Fibroblast of lung (primary cell): ENCODE measurements around the gene EPHB3.

Experiments used
- EZH2 ChIP-seq: IDR thresholded peaks from 2 replicates; pipeline ENCODE4 v1.5.1; 2012; ENCODE audit warnings: low read length, control low read depth, mild to moderate bottlenecking; ENCODE audit errors: missing control alignments
- TF ChIP-seq, protein P1 (sequence below), 2 donors: IDR thresholded peaks in 1 of 2; conservative IDR thresholded peaks in 1 of 2; 1 replicate in 1 of 2; 2 replicates in 1 of 2; pipeline ENCODE4 v1.5.1; 2011 to 2012; ENCODE audit warnings: low read length in 2 of 2, control low read depth in 1 of 2, inconsistent platforms in 1 of 2, low read depth in 1 of 2, mild to moderate bottlenecking in 1 of 2

DNA sequence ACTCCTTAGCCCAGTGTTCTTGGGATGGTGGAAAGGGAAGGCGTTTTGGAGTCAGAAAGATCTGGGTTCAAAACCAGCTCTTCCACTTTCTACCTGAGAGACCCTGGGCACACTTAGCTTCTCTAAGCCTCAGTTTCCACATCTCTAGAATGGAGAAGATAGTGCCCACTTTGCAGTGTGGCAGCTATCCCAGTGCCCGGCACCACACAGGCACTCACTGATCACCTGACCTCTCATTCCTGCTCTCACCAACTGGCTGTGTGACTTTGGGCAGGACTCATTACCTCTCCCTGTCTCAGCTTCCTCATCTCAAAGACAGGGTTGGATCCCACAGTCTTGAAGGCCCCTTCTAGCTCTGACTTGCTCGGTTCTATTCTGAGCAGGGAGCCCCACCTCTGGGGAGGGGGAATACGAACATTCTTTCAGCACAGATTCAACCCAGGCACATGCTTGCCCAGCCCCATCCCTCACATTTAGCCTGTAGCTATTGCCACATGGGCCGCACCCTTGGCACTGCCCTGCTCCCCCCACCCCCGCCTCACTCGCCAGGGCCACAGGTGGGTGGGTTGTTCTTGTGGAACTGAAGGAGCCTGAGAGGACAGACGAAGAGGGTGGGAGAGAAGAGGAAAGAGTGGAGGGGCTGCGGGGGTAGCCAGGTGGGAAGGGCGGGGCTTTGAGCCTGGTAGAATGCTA, 39.2 kb downstream of the EPHB3 start:
- TF ChIP-seq, protein P1, sequence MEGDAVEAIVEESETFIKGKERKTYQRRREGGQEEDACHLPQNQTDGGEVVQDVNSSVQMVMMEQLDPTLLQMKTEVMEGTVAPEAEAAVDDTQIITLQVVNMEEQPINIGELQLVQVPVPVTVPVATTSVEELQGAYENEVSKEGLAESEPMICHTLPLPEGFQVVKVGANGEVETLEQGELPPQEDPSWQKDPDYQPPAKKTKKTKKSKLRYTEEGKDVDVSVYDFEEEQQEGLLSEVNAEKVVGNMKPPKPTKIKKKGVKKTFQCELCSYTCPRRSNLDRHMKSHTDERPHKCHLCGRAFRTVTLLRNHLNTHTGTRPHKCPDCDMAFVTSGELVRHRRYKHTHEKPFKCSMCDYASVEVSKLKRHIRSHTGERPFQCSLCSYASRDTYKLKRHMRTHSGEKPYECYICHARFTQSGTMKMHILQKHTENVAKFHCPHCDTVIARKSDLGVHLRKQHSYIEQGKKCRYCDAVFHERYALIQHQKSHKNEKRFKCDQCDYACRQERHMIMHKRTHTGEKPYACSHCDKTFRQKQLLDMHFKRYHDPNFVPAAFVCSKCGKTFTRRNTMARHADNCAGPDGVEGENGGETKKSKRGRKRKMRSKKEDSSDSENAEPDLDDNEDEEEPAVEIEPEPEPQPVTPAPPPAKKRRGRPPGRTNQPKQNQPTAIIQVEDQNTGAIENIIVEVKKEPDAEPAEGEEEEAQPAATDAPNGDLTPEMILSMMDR (conservative IDR thresholded peaks at IDR 0.05 in 1 of 2, IDR thresholded peaks at IDR 0.05 in 1 of 2; ENCODE audit: low read depth in 1 of 2, low read length in 2 of 2) = no peak
- TF ChIP-seq EZH2 = no peak
